GM10266 (cell line): ENCODE data around the gene KCNK13.
"Not testable (repeated sequence)": the region's sequence is repeated elsewhere in the genome, so short reads cannot be mapped to it uniquely, and the experiment has no call there.

Experiments
- DNase-seq: peaks from one replicate; pipeline ENCODE4 v3.0.0; 2012; ENCODE audit errors: extremely low spot score
- CTCF ChIP-seq: IDR thresholded peaks from 2 replicates; pipeline ENCODE4 v1.5.1; 2012; ENCODE audit warnings: mild to moderate bottlenecking, low read depth; ENCODE audit not compliant: control insufficient read depth, insufficient read depth; ENCODE audit errors: missing control alignments

The KCNK13 gene

GRCh38 chr14:90088176-90088575 lies 26.4 kb downstream of the KCNK13 start:
- no peak for DNase-seq

DNA sequence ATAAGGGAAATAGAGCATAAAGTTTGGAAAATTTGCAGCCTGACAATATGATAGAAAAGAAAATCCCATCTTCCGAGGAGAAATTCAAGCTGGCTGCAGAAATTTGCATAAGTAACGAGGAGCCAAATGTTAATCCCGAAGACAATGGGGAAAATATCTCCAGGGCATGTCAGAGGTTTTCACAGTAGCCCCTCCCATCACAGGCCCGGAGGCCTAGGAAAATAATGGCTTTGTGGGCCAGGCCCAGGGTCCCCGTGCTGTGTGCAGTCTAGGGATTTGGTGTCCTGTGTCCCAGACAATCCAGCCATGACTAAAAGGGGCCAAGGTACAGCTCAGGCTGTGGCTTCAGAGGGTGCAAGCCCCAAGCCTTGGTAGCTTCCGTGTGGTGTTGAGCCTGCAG lies 27.7 kb downstream of the KCNK13 start:
- not testable (repeated sequence) for DNase-seq

More at GRCh38 chr14:90088176-90088575, 26.4 kb downstream of the KCNK13 start:
- no peak for TF ChIP-seq CTCF

- DNase-seq, result no peak
- TF ChIP-seq CTCF, result no peak
Observed at GRCh38 chr14:90091393-90091792, 29.6 kb downstream of the KCNK13 start.

DNA sequence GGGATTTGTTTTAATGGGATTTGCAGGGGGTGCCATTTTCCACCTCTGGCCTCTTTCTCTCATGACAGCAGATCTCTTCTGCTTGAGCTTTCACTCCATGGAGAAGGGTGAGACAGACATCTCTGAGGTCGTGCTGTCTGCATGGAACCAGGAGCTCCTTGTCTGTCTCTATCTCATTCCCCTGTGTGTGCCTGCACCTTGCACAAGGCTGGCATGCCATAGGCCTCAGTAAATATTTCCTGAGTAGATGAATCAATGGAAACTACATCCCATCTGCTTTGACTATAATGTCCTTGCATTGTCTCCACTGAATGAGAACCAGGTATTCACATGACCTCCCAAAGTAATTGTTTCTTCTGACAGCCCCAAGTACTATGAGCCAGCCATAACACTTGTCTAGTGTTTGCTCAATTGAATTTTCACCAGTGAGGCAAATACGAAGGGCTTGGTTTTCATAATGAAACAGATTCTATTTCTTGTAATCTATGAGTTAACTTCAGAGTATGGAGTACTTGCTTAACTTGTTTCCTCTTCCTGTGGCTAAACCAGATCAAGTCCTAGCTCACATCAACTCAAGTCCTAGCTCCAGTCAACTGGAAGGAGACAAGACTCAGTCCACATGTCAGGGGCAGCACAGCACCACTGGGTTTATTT lies 32.3 kb downstream of the KCNK13 start:
- TF ChIP-seq CTCF, result no peak
- DNase-seq, result no peak

- no peak for TF ChIP-seq CTCF
- DNase-seq, result no peak
Observed at GRCh38 chr14:90095096-90095495, 33.3 kb downstream of the KCNK13 start.

GRCh38 chr14:90096566-90096965 lies 34.8 kb downstream of the KCNK13 start:
- no peak for TF ChIP-seq CTCF
- DNase-seq, result no peak

GRCh38 chr14:90103808-90104207 lies 42.0 kb downstream of the KCNK13 start:
- no peak for TF ChIP-seq CTCF
- no peak for DNase-seq

DNA sequence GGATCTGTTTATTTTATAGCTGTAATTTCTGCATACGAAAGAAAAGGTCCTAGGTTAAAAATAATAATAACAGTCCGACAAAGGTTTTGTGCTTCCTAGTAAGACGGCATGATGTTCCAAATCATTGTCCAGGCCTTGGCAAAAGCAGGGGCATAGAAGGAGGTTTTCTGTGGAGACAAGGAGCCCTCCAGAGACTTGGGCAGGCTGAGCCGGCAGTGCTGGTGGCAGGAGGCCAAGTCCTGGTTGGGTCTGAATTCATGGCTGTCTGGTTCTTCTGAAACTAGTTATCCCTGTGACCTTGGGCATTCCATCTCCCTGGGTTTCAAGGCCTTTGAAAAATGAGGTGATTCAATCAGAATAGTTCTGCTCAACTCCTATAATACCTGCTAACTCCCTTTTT lies 44.0 kb downstream of the KCNK13 start:
- DNase-seq, result no peak
- TF ChIP-seq CTCF, result no peak
